Inflammatory macrophage (primary cell): ENCODE data around the gene THBD.

Experiments used
- DNase-seq, 2 donors: peaks; one replicate each; pipeline ENCODE4 v3.0.0-alpha.2; 2020 to 2022

Gene THBD

GRCh38 chr20:23009636-23010035, 39.8 kb downstream of the THBD start:
- DNase-seq: peak; percentile 76 to 91

- DNase-seq: no peak
These were observed 40.8 kb downstream of the THBD start for GRCh38 chr20:23008667-23009066.

GRCh38 chr20:23007886-23008655, 41.4 kb downstream of the THBD start:
- no peak for DNase-seq

GRCh38 chr20:23007462-23007861, 42.0 kb downstream of the THBD start:
- no peak for DNase-seq

- peak in 1 of 2 donors; percentile 26 for DNase-seq
These were observed 43.7 kb downstream of the THBD start for GRCh38 chr20:23005776-23006175.

- DNase-seq: peak; percentile 60 to 68
These were observed 45.5 kb downstream of the THBD start for GRCh38 chr20:23003881-23004460.

GRCh38 chr20:23003077-23003635, 46.3 kb downstream of the THBD start:
- DNase-seq: peak; percentile 55 to 69

- peak; percentile 55 to 83 for DNase-seq
These were observed 47.2 kb downstream of the THBD start for GRCh38 chr20:23002276-23002675.

GRCh38 chr20:23000232-23000947, 49.1 kb downstream of the THBD start:
- DNase-seq: no peak

GRCh38 chr20:22999756-23000155, 49.7 kb downstream of the THBD start:
- DNase-seq: no peak

- no peak for DNase-seq
These were observed 51.0 kb downstream of the THBD start for GRCh38 chr20:22998476-22998875.

- DNase-seq: no peak
These were observed 53.5 kb downstream of the THBD start for GRCh38 chr20:22995923-22996322.
